SK-N-SH treated with all-trans-retinoic acid at 6 μM for 48 hours (cell line): ENCODE results near the gene SNTA1.

Source experiments
- TOX ChIP-seq: fragments of 250-450 bp; sonication (Bioruptor Pico); IDR thresholded peaks from 2 replicates; pipeline ENCODE4 v1.8.0; 2021; ENCODE audit warnings: mild to moderate bottlenecking, moderate library complexity, borderline replicate concordance
- TF ChIP-seq, protein P1 (sequence below): fragments of 250-450 bp; sonication (Bioruptor Pico); IDR thresholded peaks from 2 replicates; pipeline ENCODE4 v1.8.0; 2020; ENCODE audit warnings: mild to moderate bottlenecking, moderate library complexity, borderline replicate concordance

DNA sequence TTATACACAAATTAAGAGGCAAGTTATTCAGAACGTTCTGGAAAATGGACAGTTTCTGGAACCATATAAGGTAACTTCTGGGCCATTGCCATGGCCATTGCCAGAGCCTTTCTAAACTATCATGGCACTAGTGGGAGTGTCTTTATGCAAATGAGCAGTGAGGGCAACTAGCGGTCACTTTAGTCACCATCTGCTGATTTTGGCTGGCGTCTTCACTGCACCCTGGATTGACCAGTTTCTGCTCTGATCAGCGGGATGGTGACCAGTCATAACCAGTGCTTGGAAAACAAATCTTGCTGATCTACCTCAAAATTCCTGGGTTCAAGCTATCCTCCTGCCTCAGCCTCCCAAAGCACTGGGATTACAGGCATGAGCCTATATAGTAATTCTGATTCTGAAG is 7.3 kb upstream of the SNTA1 start:
- TF ChIP-seq TOX (CRISPR knock-in tag): no peak
- TF ChIP-seq, protein P1, sequence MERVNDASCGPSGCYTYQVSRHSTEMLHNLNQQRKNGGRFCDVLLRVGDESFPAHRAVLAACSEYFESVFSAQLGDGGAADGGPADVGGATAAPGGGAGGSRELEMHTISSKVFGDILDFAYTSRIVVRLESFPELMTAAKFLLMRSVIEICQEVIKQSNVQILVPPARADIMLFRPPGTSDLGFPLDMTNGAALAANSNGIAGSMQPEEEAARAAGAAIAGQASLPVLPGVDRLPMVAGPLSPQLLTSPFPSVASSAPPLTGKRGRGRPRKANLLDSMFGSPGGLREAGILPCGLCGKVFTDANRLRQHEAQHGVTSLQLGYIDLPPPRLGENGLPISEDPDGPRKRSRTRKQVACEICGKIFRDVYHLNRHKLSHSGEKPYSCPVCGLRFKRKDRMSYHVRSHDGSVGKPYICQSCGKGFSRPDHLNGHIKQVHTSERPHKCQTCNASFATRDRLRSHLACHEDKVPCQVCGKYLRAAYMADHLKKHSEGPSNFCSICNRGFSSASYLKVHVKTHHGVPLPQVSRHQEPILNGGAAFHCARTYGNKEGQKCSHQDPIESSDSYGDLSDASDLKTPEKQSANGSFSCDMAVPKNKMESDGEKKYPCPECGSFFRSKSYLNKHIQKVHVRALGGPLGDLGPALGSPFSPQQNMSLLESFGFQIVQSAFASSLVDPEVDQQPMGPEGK (CRISPR knock-in tag): no peak
